Keratinocyte (primary cell): Measurements from ENCODE around the gene KLC3. TPM values are rescaled to one million over a fixed set of nuclear protein-coding genes. Genes with fewer than 3 reads are reported as not detected.

ENCODE experiments used
- DNase-seq: peaks from one replicate; pipeline ENCODE4 v3.0.0-alpha.2; 2011; ENCODE audit warnings: low read depth, missing footprints, low spot score
- FAIRE-seq: peaks from 2 replicates; lab custom pipeline; 2011; peaks lifted over from hg19 to GRCh38; lab: Jason Lieb, UNC
- H2AFZ ChIP-seq: 2 replicates; pipeline ENCODE4 v1.6.0; 2012; ENCODE audit warnings: low read length, control low read depth, inconsistent platforms; ENCODE audit not compliant: control insufficient read depth
- H3K27ac ChIP-seq: 2 replicates; pipeline ENCODE4 v1.5.1; 2011; ENCODE audit warnings: low read length; ENCODE audit not compliant: control insufficient read depth, insufficient read depth
- H3K27me3 ChIP-seq: 3 replicates; pipeline ENCODE4 v1.6.0; 2011; ENCODE audit warnings: low read length; ENCODE audit not compliant: control insufficient read depth, insufficient read depth; ENCODE audit errors: extremely low read depth
- H3K36me3 ChIP-seq, 2 experiments: 2 replicates in 1 of 2; 3 replicates in 1 of 2; pipeline ENCODE4 v1.5.1; 2011; ENCODE audit warnings: low read length in 2 of 2, mild to moderate bottlenecking in 1 of 2; ENCODE audit not compliant: control insufficient read depth in 2 of 2, insufficient read depth in 2 of 2; ENCODE audit errors: extremely low read depth in 1 of 2
- H3K4me1 ChIP-seq: 3 replicates; pipeline ENCODE4 v1.5.1; 2011; ENCODE audit warnings: low read length; ENCODE audit not compliant: control insufficient read depth, insufficient read depth; ENCODE audit errors: extremely low read depth
- H3K4me2 ChIP-seq: 3 replicates; pipeline ENCODE4 v1.6.0; 2011; ENCODE audit warnings: low read depth, low read length; ENCODE audit not compliant: control insufficient read depth, insufficient read depth; ENCODE audit errors: extremely low read depth
- H3K4me3 ChIP-seq, 3 experiments: fragments of 200-600 bp in 1 of 3; sonication (generic) in 1 of 3; 2 replicates in 2 of 3; 3 replicates in 1 of 3; pipeline ENCODE4 v1.5.1; 2011 to 2016; ENCODE audit warnings: low read length in 3 of 3, mild to moderate bottlenecking in 3 of 3, control low read depth in 2 of 3, inconsistent platforms in 1 of 3, low read depth in 1 of 3, mixed read lengths in 1 of 3, mixed run types in 1 of 3, moderate library complexity in 1 of 3; ENCODE audit not compliant: control insufficient read depth in 2 of 3, insufficient read depth in 2 of 3; ENCODE audit errors: extremely low read depth in 1 of 3
- H3K79me2 ChIP-seq: 2 replicates; pipeline ENCODE4 v1.6.0; 2012; ENCODE audit warnings: low read length; ENCODE audit not compliant: control insufficient read depth, insufficient read depth
- H3K9ac ChIP-seq: 3 replicates; pipeline ENCODE4 v1.6.0; 2011; ENCODE audit warnings: low read length; ENCODE audit not compliant: control insufficient read depth, insufficient read depth; ENCODE audit errors: extremely low read depth
- H3K9me1 ChIP-seq: 3 replicates; pipeline ENCODE4 v1.6.0; 2011; ENCODE audit warnings: low read length; ENCODE audit not compliant: control insufficient read depth, insufficient read depth; ENCODE audit errors: extremely low read depth
- H3K9me3 ChIP-seq: 2 replicates; pipeline ENCODE4 v1.5.1; 2012; ENCODE audit warnings: low read depth, low read length; ENCODE audit not compliant: control insufficient read depth
- H4K20me1 ChIP-seq: 3 replicates; pipeline ENCODE4 v1.6.0; 2011; ENCODE audit warnings: low read length; ENCODE audit not compliant: control insufficient read depth, insufficient read depth; ENCODE audit errors: extremely low read depth
- CTCF ChIP-seq, 3 experiments: IDR thresholded peaks in 1 of 3; conservative IDR thresholded peaks in 1 of 3; optimal IDR thresholded peaks in 1 of 3; 2 replicates in 2 of 3; 3 replicates in 1 of 3; pipeline versions ENCODE3 to v1.5.1; 2011; ENCODE audit warnings: low read length in 3 of 3, mild to moderate bottlenecking in 3 of 3, moderate library complexity in 2 of 3, control low read depth in 1 of 3, inconsistent platforms in 1 of 3; ENCODE audit not compliant: insufficient read depth in 2 of 3; ENCODE audit errors: extremely low read depth in 1 of 3
- EZH2 ChIP-seq: IDR thresholded peaks from one replicate; pipeline ENCODE4 v1.6.1; 2012; ENCODE audit warnings: inconsistent platforms, mild to moderate bottlenecking, low read length, moderate library complexity
- dilution Hi-C: fragments of 300-500 bp; cut with MboI; formaldehyde crosslinking; loops from one replicate; pipeline ENCODE4 v1.7.0; 2020; ENCODE audit warnings: low sequenced_read_pairs; ENCODE audit not compliant: extremely low pct_ligation_motif_present
- polyA plus RNA-seq, 5 experiments: library from polyadenylated mRNA; depleted of rRNA in 3 of 5; stranded (reverse) in 3 of 5; stranded (forward) in 1 of 5; unstranded in 1 of 5; fragments of >200 nt; gene quantifications; 1 replicate in 1 of 5; 2 replicates in 3 of 5; 3 replicates in 1 of 5; pipeline versions ENCODE4 v1.2.1 to v1.2.3, GENCODE V29; 2011 to 2012; ENCODE audit warnings: missing spikeins in 2 of 5, low read depth in 1 of 5, low replicate concordance in 1 of 5

KLC3 gene
- polyA plus RNA-seq, 1 donor (not counting 4 experiments of a cell fraction or from before 2014, with no cell fraction given): 14.7 TPM

DNA sequence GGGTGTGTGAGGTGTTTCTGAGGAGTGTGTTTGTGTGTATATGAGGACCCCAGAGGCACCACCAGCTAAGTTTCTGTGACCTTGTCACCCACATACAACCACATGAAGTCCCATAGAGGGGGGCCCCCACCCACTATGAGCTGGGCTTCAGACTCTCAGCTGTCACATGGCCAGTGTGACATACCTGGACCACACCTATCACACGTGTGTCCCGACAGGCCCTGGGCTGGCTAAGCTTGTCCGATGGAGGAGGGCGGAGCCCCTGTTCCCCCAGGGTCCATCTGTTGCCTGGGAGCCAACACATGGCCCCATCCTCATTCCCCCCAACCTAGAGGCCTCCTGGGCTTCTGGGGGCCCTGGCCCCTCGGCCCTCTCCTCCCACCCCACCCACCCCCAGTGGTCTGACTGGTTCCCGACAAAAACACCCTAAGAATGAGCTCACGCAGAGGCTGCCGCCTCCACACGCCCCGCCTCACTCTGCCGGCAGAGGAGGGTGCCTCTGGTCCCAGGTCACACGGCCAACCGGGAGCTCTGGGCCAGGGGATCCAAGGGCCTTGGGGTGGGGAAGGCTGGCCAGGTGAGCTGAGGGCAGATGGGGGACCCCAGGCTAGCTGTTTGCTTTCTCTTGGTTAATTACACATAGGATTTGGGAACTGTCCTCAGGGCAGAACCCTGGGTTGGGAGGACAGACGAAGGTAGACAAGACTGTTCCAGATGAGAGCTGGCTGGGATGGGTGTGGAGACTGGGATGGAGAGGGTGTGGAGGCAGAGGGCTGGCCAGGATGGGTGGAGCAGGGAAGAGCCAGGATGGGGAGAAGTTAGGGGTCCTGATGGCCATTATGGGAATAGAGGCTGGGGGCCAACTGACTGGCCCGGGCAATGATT, 4.3 kb downstream of the KLC3 start:
- peak overlapping the region in 2 of 3 experiments; percentile 2 to 6 for H3K4me3 ChIP-seq
- peak overlapping the region; percentile 4 for H3K27ac ChIP-seq
- H3K79me2 ChIP-seq: peaks cover 18% of the 10 kb centered on the region
- H2AFZ ChIP-seq: no peak overlapping the region
- TF ChIP-seq CTCF (optimal IDR thresholded peaks at IDR 0.05 in 1 of 3, IDR thresholded peaks at IDR 0.05 in 1 of 3, conservative IDR thresholded peaks at IDR 0.05 in 1 of 3; ENCODE audit: extremely low read depth in 1 of 3, insufficient read depth in 2 of 3, low read length in 3 of 3): no peak
- no peak for TF ChIP-seq EZH2
- H3K9me1 ChIP-seq: no peaks in the 10 kb centered on the region
- dilution Hi-C loops: no loop called here
- H3K9me3 ChIP-seq: no peaks in the 10 kb centered on the region
- peak; percentile 79 for FAIRE-seq
- H3K4me2 ChIP-seq: peak overlapping the region; percentile 49
- H3K4me1 ChIP-seq: peaks cover 22% of the 10 kb centered on the region
- H3K36me3 ChIP-seq: peaks cover 0 to 13% of the 10 kb centered on the region in 2 experiments
- DNase-seq: no peak
- no peaks in the 10 kb centered on the region for H3K27me3 ChIP-seq
- H4K20me1 ChIP-seq: no peaks in the 10 kb centered on the region
- H3K9ac ChIP-seq: peak overlapping the region; percentile 17

- FAIRE-seq (no peak), DNase-seq (no peak)
- dilution Hi-C loops: no loop called here
- no peaks in the 10 kb centered on the region for H3K9me3 ChIP-seq
- H3K9me1 ChIP-seq: no peaks in the 10 kb centered on the region
- H3K9ac ChIP-seq: no peak overlapping the region
- no peak overlapping the region for H2AFZ ChIP-seq
- H3K27ac ChIP-seq: peak overlapping the region; percentile 2
- H3K4me1 ChIP-seq: peaks cover 22% of the 10 kb centered on the region
- H3K36me3 ChIP-seq: peaks cover 2 to 16% of the 10 kb centered on the region in 2 experiments
- no peak for TF ChIP-seq CTCF (optimal IDR thresholded peaks at IDR 0.05 in 1 of 3, IDR thresholded peaks at IDR 0.05 in 1 of 3, conservative IDR thresholded peaks at IDR 0.05 in 1 of 3; ENCODE audit: extremely low read depth in 1 of 3, insufficient read depth in 2 of 3, low read length in 3 of 3)
- TF ChIP-seq EZH2: no peak
- no peak overlapping the region for H3K4me3 ChIP-seq
- H4K20me1 ChIP-seq: no peaks in the 10 kb centered on the region
- H3K79me2 ChIP-seq: peaks cover 18% of the 10 kb centered on the region
- peak overlapping the region; percentile 49 for H3K4me2 ChIP-seq
- no peaks in the 10 kb centered on the region for H3K27me3 ChIP-seq
Observed at GRCh38 chr19:45345506-45345860, 4.9 kb downstream of the KLC3 start.
